HepG2 (cell line): ENCODE measurements around the gene CLEC16A. TPM values are rescaled to one million over a fixed set of nuclear protein-coding genes. Genes with fewer than 3 reads are reported as not detected.
"Not testable (repeated sequence)": the region's sequence is repeated elsewhere in the genome, so short reads cannot be mapped to it uniquely, and the experiment has no call there.

Experiments
- ATAC-seq: fragments of 200-7000 bp; cut with Tn5 transposase; 3 replicates; pipeline ENCODE4 v1.9.1; 2020; ENCODE audit warnings: mild to moderate bottlenecking, moderate library complexity
- BruUV-seq: library from RNA; stranded (reverse); fragments of 400-500 nt; replicated peaks from 2 replicates; lab custom pipeline; 2021; lab: Mats Ljungman, UMichigan
- CTCF ChIA-PET: fragments of 300-600 bp; formaldehyde crosslinking; extraction: SDS; loops from one replicate; lab custom pipeline; 2021; ENCODE audit warnings: low total read pairs, inconsistent platforms, low intra/inter-chr PET ratio; lab: Yijun Ruan, JAX
- POLR2A ChIA-PET: fragments of 350-600 bp; sonication (Branson Sonifier 250); formaldehyde crosslinking; loops from one replicate; lab custom pipeline; 2020; ENCODE audit warnings: antibody characterized with exemption, inconsistent platforms; lab: Yijun Ruan, JAX
- DNase-seq: peaks from one replicate; pipeline ENCODE4 v3.0.0-alpha.2; 2015; ENCODE audit warnings: low spot score
- FAIRE-seq: peaks from 3 replicates; lab custom pipeline; 2011; peaks lifted over from hg19 to GRCh38; lab: Jason Lieb, UNC
- H2AFZ ChIP-seq: one replicate; pipeline ENCODE4 v1.6.1; 2011; ENCODE audit warnings: low read length, inconsistent platforms
- H3K27ac ChIP-seq: fragments of 300-600 bp; 3 replicates; pipeline ENCODE4 v1.8.0; 2011; ENCODE audit warnings: mixed run types, mild to moderate bottlenecking, mixed read lengths, low read length, inconsistent platforms; ENCODE audit not compliant: insufficient read depth; ENCODE audit errors: extremely low read length
- H3K27me3 ChIP-seq, 2 experiments: fragments of 200-600 bp in 1 of 2; 2 replicates in 1 of 2; 3 replicates in 1 of 2; pipeline versions ENCODE4 v1.6.0 to v1.8.0; 2011; ENCODE audit warnings: low read length in 2 of 2, mild to moderate bottlenecking in 2 of 2, moderate library complexity in 2 of 2, inconsistent platforms in 1 of 2; ENCODE audit not compliant: insufficient read depth in 2 of 2, control insufficient read depth in 1 of 2
- H3K36me3 ChIP-seq, 2 experiments: fragments of 200-600 bp in 1 of 2; replicated peaks in 1 of 2; 2 replicates in 1 of 2; 3 replicates in 1 of 2; pipeline versions ENCODE4 v1.5.1 to v1.8.0; 2011; ENCODE audit warnings: low read length in 2 of 2, inconsistent platforms in 1 of 2; ENCODE audit not compliant: insufficient read depth in 2 of 2, control insufficient read depth in 1 of 2
- H3K4me1 ChIP-seq: 2 replicates; pipeline ENCODE4 v1.5.1; 2012; ENCODE audit warnings: low read length, inconsistent platforms; ENCODE audit not compliant: insufficient read depth
- H3K4me2 ChIP-seq: 2 replicates; pipeline ENCODE4 v1.6.0; 2011; ENCODE audit warnings: low read depth, low read length, inconsistent platforms
- H3K4me3 ChIP-seq, 3 experiments: fragments of 200-600 bp in 1 of 3; sonication (generic), shearing (Covaris generic) in 1 of 3; replicated peaks in 1 of 3; 2 replicates each; pipeline ENCODE4 v1.5.1; 2011 to 2016; ENCODE audit warnings: low read length in 3 of 3, inconsistent platforms in 2 of 3, low read depth in 2 of 3, mild to moderate bottlenecking in 2 of 3, control low read depth in 1 of 3, mixed read lengths in 1 of 3; ENCODE audit not compliant: insufficient read depth in 1 of 3
- H3K79me2 ChIP-seq: one replicate; pipeline ENCODE4 v1.6.1; 2011; ENCODE audit warnings: low read length, inconsistent platforms; ENCODE audit not compliant: insufficient read depth
- H3K9ac ChIP-seq: 2 replicates; pipeline ENCODE4 v1.6.0; 2011; ENCODE audit warnings: mild to moderate bottlenecking, low read depth, low read length, inconsistent platforms; ENCODE audit not compliant: insufficient read depth
- H3K9me3 ChIP-seq: 2 replicates; pipeline ENCODE4 v1.5.1; 2012; ENCODE audit warnings: mild to moderate bottlenecking, low read length
- H4K20me1 ChIP-seq: 2 replicates; pipeline ENCODE4 v1.6.0; 2011; ENCODE audit warnings: inconsistent platforms, mild to moderate bottlenecking, low read length, moderate library complexity; ENCODE audit not compliant: insufficient read depth
- CSRNP1 ChIP-seq: sonication (generic); formaldehyde crosslinking; IDR thresholded peaks from 2 replicates; pipeline ENCODE4 v1.8.1; 2023; ENCODE audit warnings: mild to moderate bottlenecking, missing genetic modification reagents
- HES4 ChIP-seq: sonication (generic); formaldehyde crosslinking; IDR thresholded peaks from 2 replicates; pipeline ENCODE4 v1.9.0; 2021; ENCODE audit warnings: mild to moderate bottlenecking, missing genetic modification reagents, borderline replicate concordance
- HOXD1 ChIP-seq: sonication (generic); formaldehyde crosslinking; IDR thresholded peaks from 2 replicates; pipeline ENCODE4 v1.5.0; 2020; ENCODE audit warnings: missing genetic modification reagents
- JUN ChIP-seq: sonication (generic); formaldehyde crosslinking; IDR thresholded peaks from 2 replicates; pipeline ENCODE4 v1.4.0; 2020; ENCODE audit warnings: mild to moderate bottlenecking, missing genetic modification reagents
- KMT2A ChIP-seq: sonication (generic); formaldehyde crosslinking; IDR thresholded peaks from 2 replicates; pipeline ENCODE4 v1.4.0; 2020; ENCODE audit warnings: missing genetic modification reagents
- MAX ChIP-seq: IDR thresholded peaks from 2 replicates; pipeline ENCODE4 v1.6.1; 2012; ENCODE audit warnings: inconsistent platforms
- MTA1 ChIP-seq: sonication (generic); formaldehyde crosslinking; IDR thresholded peaks from 2 replicates; pipeline ENCODE4 v1.4.0; 2020; ENCODE audit warnings: missing genetic modification reagents, mild to moderate bottlenecking, borderline replicate concordance
- MXD1 ChIP-seq: sonication (generic); formaldehyde crosslinking; IDR thresholded peaks from 2 replicates; pipeline ENCODE4 v1.4.0; 2020; ENCODE audit warnings: mild to moderate bottlenecking, missing genetic modification reagents
- MXD3 ChIP-seq: IDR thresholded peaks from 2 replicates; pipeline ENCODE4 v1.6.1; 2016; ENCODE audit warnings: mild to moderate bottlenecking, missing biosample characterization, missing genetic modification reagents
- NR2C2 ChIP-seq: sonication (generic); formaldehyde crosslinking; IDR thresholded peaks from 2 replicates; pipeline ENCODE4 v1.4.0; 2020; ENCODE audit warnings: missing genetic modification reagents, mild to moderate bottlenecking, moderate library complexity, borderline replicate concordance
- NR2F6 ChIP-seq, 2 experiments: IDR thresholded peaks; 2 replicates each; pipeline ENCODE4 v1.6.1; 2016; ENCODE audit warnings: antibody characterized with exemption in 1 of 2, mild to moderate bottlenecking in 1 of 2
- RAD21 ChIP-seq: fragments of 450-650 bp; formaldehyde crosslinking; IDR thresholded peaks from 2 replicates; pipeline ENCODE4 v1.5.0; 2020; ENCODE audit warnings: mild to moderate bottlenecking
- TCF12 ChIP-seq, 2 experiments: fragments of 450-650 bp in 1 of 2; sonication (generic) in 1 of 2; formaldehyde crosslinking in 1 of 2; IDR thresholded peaks; 2 replicates each; pipeline versions ENCODE4 v1.6.1 to v1.8.0; 2017 to 2022; ENCODE audit warnings: antibody characterized with exemption in 1 of 2, mild to moderate bottlenecking in 1 of 2, missing genetic modification reagents in 1 of 2, moderate library complexity in 1 of 2
- ZNF234 ChIP-seq: sonication (generic); formaldehyde crosslinking; conservative IDR thresholded peaks from 2 replicates; pipeline ENCODE4 v1.5.1; 2020; ENCODE audit warnings: mild to moderate bottlenecking, missing genetic modification reagents
- ZNF782 ChIP-seq: sonication (generic); formaldehyde crosslinking; IDR thresholded peaks from 2 replicates; pipeline ENCODE4 v1.4.0; 2020; ENCODE audit warnings: missing genetic modification reagents, mild to moderate bottlenecking, borderline replicate concordance
- WGBS: methylation state at CpG from one replicate; pipeline ENCODE4 v1.1.6; 2017; ENCODE audit warnings: low lambda C conversion rate; 5-methylcytosine and 5-hydroxymethylcytosine counted together
- in situ Hi-C: cut with HindIII; loops from 2 replicates; pipeline ENCODE4 v1.10.0; 2017; ENCODE audit warnings: low pct_unique_long_range_greater_than_20kb; ENCODE audit not compliant: extremely low pct_ligation_motif_present
- intact Hi-C: fragments of 100-400 bp; cut with micrococcal nuclease; formaldehyde crosslinking; loops from one replicate; pipeline ENCODE4 v1.10.0; 2022; ENCODE audit not compliant: unreplicated experiment
- polyA plus RNA-seq, 8 experiments: library from polyadenylated mRNA; depleted of rRNA in 3 of 8; stranded (reverse) in 7 of 8; unstranded in 1 of 8; fragments of >200 nt; fragmentation: Illumina TruSeq in 4 of 8; extraction: Trizol in 4 of 8; gene quantifications; 2 replicates each; pipeline versions ENCODE4 v1.2.1 to v1.2.3, GENCODE V29; 2011 to 2016; ENCODE audit warnings: low read depth in 4 of 8, missing spikeins in 1 of 8, mixed read lengths in 1 of 8; ENCODE audit not compliant: insufficient read depth in 1 of 8
- total RNA-seq, 5 experiments: library from RNA; depleted of rRNA; stranded (reverse); fragments of >200 nt; fragmentation: Illumina TruSeq; extraction: Trizol; gene quantifications; 2 replicates each; pipeline ENCODE4 v1.2.3, GENCODE V29; 2016; ENCODE audit warnings: low read depth in 1 of 5
- TF ChIP-seq, protein P1 (sequence below): sonication (generic); formaldehyde crosslinking; IDR thresholded peaks from 2 replicates; pipeline ENCODE4 v1.4.0; 2020; ENCODE audit warnings: mild to moderate bottlenecking, missing genetic modification reagents

The CLEC16A gene
- total and polyA plus RNA-seq, 2 of the 13 experiments (the other 11 are each of a cell fraction or from before 2014, with no cell fraction given) = 8.5 to 10.3 TPM

DNA sequence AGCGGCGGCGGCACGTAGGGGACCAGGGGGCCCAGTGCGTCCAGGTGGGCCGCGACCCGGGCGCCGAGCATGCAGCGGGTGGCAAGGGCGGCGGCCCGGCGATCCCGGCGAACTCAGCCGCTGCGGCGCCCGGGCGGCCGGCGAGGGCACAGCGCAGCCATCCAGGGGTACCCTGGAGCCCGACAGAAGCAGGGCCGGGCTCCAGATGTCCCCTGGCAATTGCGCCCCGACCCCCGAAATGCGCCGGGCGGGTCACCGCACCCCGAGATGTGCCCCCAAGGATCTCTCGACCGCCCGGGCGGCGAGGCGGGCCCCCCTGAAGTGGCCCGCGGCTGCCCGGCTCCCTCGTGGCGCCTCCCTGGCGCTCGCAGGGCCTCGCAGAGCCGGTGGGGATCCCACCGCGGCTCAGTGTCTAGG, 2.4 kb upstream of the CLEC16A start:
- ATAC-seq = peak; percentile 24
- Histone ChIP-seq H3K4me3 (peak overlapping the region; percentile 70 to 82 (median 76); a peak in 5 of 6 replicates), H3K4me1 (peaks cover 77% of the 10 kb centered on the region), H3K27ac (peak overlapping the region; percentile 53), H3K9ac (peak overlapping the region; percentile 83), H3K79me2 (peaks cover 65% of the 10 kb centered on the region), H3K4me2 (peak overlapping the region; percentile 97), H4K20me1 (peaks cover 44% of the 10 kb centered on the region)
- H2AFZ ChIP-seq; DNase-seq; H3K27me3 ChIP-seq; H3K36me3 ChIP-seq; H3K9me3 ChIP-seq; FAIRE-seq; intact Hi-C loops; CTCF ChIA-PET; BruUV-seq; in situ Hi-C loops; TF ChIP-seq NR2F6, TCF12 (IDR thresholded peaks at IDR 0.05): not testable (repeated sequence)
- POLR2A ChIA-PET = interaction anchor here (0.5 to 4.5 kb wide), 17 partner anchors 8 to 1020 kb away, joined by 3 to 60 read pairs (median 4); partner anchors contain the start of genes ATF7IP2, NUBP1, SOCS1 and TXNDC11
- 0% methylated on average over 8 of the region's 52 CpGs for WGBS
- TF ChIP-seq ZNF234 (CRISPR knock-in tag) (0 out of 2 replicates have a peak, but pooled peaks have one; percentile 62), MXD3 (CRISPR knock-in tag) (peak; percentile 66), HES4 (CRISPR knock-in tag) (peak; percentile 37; the same call in 1 of the 2 replicates), MTA1 (CRISPR knock-in tag) (peak; percentile 7; the same call in 1 of the 2 replicates), JUN (0 out of 2 replicates have a peak, but pooled peaks have one; percentile 35), MAX (0 out of 2 replicates have a peak, but pooled peaks have one; percentile 14), KMT2A (CRISPR knock-in tag) (peak; percentile 10; the same call in 1 of the 2 replicates), MXD1 (CRISPR knock-in tag) (peak; percentile 66; the same call in 1 of the 2 replicates), NR2F6 (CRISPR knock-in tag; IDR thresholded peaks at IDR 0.05) (0 out of 2 replicates have a peak, but pooled peaks have one; percentile 0), RAD21 (CRISPR knock-in tag) (peak; percentile 37), HOXD1 (0 out of 2 replicates have a peak, but pooled peaks have one; percentile 5), CSRNP1 (CRISPR knock-in tag) (0 out of 2 replicates have a peak, but pooled peaks have one; percentile 60), TCF12 (CRISPR knock-in tag; IDR thresholded peaks at IDR 0.05) (peak; percentile 46; the same call in 1 of the 2 replicates), ZNF782 (CRISPR knock-in tag) (0 out of 2 replicates have a peak, but pooled peaks have one; percentile 29), NR2C2 (CRISPR knock-in tag) (0 out of 2 replicates have a peak, but pooled peaks have one; percentile 16)
- TF ChIP-seq, protein P1, sequence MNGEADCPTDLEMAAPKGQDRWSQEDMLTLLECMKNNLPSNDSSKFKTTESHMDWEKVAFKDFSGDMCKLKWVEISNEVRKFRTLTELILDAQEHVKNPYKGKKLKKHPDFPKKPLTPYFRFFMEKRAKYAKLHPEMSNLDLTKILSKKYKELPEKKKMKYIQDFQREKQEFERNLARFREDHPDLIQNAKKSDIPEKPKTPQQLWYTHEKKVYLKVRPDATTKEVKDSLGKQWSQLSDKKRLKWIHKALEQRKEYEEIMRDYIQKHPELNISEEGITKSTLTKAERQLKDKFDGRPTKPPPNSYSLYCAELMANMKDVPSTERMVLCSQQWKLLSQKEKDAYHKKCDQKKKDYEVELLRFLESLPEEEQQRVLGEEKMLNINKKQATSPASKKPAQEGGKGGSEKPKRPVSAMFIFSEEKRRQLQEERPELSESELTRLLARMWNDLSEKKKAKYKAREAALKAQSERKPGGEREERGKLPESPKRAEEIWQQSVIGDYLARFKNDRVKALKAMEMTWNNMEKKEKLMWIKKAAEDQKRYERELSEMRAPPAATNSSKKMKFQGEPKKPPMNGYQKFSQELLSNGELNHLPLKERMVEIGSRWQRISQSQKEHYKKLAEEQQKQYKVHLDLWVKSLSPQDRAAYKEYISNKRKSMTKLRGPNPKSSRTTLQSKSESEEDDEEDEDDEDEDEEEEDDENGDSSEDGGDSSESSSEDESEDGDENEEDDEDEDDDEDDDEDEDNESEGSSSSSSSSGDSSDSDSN = peak; percentile 58; the same call in 1 of the 2 replicates
